HG02970 (cell line): ENCODE results near the gene DERL2.
A peak's percentile ranks its signal among the peaks of the same experiment; 100 is the strongest.

Source experiments
- ATAC-seq: cut with Tn5 transposase; IDR thresholded peaks from one replicate; pipeline ENCODE4 v1.9.1; 2021; ENCODE audit warnings: mild to moderate bottlenecking, moderate library complexity, moderate number of reproducible peaks; ENCODE audit not compliant: unreplicated experiment, low FRiP score

The DERL2 gene

DNA sequence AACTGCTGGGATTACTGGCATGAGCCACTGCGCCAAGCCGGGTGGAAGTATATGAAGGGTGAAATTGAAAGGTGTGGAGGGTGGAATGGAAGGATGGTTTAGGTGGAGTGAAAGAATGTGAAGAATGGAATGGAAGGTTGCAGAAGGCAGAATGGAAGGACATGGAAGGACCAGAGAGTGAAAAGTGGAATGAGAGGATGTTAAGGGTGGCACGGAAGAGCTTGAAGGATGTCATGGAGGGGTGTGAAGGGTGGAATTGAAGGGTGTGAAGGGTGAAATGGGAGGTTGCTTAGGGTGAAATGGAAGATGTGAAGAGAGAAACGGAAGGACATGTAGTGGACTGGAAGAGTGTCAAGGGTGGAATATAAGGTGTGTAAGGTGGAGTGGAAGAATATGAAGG, 16.6 kb upstream of the DERL2 start:
- ATAC-seq = no peak

DNA sequence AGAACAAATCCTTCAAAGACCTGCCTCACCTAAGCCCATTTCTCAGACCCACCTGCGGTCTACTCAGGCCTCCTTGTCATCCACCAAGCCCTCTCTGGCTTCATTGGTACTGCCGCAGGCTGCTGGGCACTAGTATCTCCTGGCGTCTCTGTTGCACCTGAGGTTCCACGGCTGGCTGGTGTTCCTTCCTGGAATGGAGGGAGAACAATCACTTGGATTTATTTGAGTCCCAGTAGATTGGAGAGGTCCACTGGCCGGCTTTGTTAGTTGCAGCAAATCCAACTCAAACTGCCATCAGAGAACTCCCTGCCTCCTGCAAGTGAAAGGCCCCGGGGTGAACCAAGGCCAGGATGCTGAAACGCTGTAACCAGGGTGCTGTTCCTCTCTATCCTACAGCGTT, 15.7 kb upstream of the DERL2 start:
- no peak for ATAC-seq

DNA sequence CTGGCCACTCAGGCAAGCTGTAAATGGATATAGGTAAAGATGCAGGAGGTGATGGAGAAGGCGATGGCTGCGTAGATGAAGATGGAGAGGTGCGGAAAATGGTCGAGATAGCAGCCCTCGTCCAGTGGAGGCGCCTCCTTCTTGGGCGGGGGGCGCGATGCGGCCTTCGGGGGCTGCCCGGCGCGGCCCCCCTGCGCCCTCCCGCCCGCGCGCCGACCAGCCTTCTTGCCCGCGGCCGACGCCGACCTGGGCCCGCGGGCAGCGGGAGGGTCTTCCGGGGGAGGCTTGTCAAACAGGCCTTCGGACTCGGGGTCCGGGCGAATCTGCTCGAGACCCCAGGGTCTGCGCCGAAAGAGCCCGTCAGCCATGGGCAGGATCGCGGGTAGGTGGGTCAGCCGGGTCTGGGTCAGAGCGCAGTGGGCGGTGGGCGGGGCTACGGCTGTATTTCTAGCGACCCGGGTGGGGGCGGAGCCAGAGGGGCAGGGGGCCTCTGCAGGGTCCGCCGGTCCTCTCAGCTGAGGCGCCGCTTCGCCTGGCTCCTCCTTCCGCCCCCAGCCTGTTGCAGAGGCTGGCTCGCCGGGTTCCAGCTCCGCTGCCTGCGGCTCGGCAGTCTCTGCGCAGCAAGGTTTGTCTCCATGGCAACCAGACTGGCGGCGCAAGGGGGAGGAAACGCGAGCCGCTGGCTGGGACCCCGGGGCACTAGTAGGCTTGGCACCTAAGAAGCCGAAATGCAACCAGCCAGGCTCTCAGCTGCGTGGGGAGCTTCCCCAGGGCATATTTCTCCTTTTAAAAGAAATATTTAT, 14.8 kb upstream of the DERL2 start:
- no peak for ATAC-seq

DNA sequence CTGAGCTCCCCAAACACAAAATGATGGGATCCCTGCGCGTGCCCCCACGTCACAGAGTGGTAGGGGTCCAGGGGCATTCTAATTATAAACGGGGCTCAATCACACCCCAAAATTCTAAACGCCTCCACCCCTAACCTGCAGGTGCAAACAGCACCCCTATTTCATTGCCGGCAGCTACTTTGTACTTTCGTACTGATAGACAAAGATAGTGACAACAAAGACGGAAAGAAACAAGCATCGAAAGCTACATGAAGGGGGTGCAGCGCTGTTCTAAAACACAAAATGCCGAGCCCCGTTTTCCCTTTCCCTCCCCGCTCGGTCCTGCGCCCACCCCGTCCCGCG, 14.2 kb upstream of the DERL2 start:
- ATAC-seq = no peak

DNA sequence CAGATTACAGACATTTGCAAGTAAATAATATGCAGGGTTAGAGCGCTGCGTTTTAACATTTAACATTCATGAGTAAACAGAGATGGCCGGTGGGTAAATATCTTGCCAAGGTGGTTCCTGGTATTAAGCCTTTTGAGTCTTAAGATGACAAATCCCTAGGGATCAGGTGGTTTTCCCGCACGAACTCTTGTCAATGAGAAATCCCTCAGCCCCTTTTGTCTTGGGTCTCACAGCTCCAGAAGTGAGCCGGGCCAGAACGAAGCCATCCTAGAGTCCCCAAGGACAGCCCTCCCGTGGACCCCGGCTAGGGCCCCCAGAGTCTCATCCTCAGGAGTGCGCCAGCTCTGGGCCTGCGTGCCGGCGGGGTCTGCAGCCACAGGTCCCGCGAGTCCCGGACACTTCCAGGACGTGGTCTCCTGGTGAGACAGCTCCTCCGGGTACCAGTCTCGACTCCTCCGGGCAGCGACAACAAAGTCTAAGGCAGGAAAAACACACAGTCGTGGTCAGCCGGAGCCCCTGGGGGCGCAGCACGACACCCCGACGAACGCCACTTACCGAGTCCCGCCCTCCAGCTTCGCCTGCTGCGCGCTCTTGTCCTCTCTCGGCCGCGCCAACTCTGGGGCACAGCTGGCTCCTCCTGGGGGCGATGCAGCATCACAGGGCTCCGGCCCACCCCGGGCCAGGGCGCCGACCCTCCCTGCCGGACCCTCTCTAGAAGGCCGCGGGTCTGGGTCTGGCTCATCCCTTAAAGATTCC, 13.7 kb upstream of the DERL2 start:
- ATAC-seq = no peak

DNA sequence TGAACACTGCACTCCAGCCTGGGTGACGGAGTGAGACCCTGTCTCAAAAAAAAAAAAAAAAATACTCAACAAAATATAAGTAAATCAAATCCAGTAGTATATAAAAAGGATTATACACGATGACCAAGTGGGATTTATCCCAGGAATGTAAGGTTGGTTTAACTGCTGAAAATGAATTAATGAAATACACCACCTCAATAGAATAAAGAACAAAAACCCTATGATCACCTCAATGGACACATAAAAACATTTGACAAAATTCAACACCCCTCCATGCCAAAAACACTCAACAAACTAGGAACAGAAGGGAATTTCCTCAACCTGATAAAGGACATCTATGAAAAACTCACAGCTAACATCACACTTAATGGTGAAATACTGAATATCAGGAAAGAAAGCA, 7.0 kb upstream of the DERL2 start:
- ATAC-seq = no peak

DNA sequence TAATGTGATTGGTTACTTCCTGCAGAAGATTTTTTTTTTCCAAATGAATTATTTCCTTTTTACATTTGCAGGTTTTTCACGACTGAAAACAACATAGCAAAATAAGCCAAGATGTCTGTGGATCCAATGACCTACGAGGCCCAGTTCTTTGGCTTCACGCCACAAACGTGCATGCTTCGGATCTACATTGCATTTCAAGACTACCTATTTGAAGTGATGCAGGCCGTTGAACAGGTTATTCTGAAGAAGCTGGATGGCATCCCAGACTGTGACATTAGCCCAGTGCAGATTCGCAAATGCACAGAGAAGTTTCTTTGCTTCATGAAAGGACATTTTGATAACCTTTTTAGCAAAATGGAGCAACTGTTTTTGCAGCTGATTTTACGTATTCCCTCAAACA, 2.8 kb upstream of the DERL2 start:
- ATAC-seq = no peak

DNA sequence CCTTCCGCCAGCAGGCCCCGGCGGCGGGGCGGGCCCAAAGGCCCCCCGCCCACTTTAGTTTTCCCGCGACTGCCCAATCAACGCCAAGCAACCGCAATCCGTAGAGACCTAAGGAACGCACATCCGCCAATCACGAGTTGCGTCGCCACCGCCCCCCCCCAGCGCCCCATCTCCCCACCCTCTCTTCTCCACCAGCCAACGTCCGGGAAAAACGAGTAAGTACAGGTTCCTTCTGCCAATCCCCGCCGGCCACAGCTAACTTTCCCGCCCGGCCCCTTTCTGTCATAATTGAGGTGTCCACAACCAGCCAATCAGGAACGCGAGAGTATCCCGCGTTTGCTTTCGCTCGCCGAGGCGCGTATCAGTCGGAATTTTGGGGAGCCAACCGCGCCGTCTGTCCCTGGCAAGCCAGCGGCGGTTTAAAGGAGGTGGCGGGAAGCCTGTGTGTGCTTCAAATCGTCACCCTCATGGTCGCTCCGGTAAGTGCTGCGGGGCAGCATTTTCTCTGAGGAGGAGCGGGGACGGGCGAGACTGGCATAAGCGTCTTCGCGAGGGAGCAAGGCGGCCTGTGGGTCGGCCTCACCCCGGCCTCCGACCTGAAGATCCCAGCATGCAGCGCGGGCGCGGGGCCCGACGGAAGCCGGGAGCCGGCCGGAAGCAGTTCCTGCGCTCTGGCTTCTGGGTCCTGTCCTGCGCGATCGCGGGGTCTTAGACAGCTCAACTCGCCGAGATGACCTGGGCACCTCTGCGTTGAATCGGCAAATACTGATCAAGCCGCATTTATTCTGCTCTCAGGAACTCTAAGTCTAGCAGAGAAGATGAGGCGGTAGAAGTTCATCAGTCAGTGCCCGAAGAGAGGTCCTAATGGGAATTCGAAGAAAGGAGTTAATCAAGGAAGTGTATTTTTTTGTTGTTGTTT, 487 bp upstream of the DERL2 start, which contains the start of gene MIS12:
Gene MIS12, plus strand, starts transcription at position 361 of the 919 bp plus-strand sequence. CDS start 2,297 bp downstream, outside the sequence.
- ATAC-seq = peak; percentile 84

DNA sequence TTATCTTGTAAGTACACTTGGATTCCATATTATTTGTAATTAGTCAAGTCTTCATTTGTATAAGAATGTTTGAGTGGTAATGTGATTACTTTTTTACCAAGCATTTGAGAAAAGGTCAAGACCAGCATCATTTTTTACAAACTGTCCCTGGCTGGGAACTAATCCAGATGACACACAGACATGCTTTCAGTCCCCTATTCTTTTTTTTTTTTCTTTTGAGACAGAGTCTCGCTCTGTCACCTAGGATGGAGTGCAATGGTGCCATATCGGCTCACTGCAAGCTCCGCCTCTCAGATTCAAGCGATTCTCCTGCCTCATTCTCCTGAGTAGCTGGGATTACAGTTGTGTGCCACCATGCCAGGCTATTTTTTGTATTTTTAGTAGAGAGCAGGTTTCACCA, 4.5 kb downstream of the DERL2 start:
- ATAC-seq = no peak

DNA sequence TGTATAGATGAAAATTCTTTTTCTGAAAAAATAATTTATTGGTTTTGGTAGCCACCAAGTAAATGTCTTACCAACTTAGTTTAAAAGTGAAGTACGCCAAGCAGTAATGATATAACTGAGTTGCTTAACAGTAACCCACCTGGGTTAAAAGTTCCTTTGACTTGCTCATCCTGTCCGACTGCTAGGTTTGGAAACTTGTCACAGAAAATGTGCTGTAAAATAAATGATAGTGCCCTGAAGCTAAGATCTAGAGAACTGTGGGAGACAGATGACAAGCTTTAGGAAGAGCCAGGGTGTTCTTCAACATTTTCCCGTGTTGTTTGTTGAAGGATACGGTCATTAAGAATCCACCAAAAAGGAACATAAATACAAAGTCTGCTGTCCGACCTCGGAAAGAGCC, 5.0 kb downstream of the DERL2 start:
- ATAC-seq = no peak

DNA sequence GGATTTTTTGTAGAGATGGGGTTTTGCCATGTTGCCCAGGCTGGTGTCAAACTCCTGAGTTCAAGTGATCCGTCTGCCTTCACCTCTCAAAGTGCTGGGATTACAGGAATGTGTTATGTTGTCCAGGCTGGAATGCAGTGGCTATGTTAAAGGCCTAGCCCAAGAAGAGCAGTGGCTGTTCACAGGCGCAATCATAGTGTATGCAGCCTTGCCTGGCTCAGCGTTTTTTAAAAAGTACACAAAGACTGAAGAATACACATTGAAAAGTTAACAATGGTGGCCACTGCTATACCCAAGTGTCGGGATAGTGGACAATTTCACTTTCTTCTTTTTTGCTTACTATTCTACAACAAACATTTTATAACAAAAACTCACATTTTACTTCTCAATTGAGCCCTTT, 7.0 kb downstream of the DERL2 start:
- ATAC-seq = no peak

DNA sequence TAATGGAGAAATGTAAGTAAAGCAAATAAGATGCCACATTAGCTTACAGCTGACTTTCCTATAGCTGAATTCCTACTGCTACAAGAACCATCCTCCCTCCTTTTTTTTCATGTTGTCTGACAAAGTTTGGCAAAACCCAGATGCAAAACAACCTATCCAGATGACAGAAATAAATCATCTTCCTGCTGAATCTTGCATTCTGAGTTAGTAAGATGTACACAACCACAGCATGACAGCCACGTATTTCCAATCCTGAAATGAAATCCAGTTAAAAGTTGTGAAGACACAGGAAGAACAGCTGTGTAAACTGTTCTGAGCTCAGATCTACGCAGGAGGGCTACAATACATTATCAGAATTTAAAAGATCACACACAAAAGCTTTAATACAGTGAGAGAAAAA, 12.1 kb downstream of the DERL2 start:
- ATAC-seq = no peak

DNA sequence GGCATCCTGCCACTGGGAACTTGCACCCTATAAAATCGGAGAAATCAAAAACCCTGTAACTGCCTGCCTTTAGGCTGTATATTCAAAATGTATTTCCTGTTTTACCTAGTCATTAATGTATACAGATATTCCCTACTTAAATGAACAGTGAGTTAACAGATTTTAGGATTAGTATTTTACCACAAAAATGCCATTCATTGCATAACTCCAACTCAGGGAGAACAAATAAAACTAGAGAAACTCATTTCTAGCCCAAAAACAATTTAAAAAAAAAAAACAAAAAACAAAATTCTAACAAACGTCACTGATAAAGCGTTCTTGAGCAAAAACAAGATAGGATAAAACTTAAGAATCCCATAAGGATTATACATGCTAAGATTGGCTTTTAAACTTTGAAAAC, 13.5 kb downstream of the DERL2 start:
- ATAC-seq = no peak

DNA sequence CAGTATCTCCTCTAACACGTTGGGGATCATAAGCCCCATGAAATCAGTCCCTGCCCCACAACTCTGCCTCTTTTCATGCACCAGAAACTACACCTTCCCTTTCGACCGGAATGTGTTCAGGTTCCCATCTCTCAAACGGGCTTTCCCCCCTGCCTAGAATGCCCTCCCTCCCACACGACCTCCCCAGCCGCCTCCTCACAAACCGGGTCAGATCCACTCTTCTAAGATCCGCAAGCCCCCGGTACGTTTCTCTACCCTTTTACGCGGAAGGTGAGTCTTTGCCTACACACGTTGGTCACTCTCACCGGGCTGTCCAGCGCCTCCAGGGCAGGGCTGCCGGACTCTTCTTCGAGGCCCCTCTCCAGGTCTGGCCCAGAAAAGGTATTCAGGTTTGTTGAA, 17.9 kb downstream of the DERL2 start:
- no peak for ATAC-seq

DNA sequence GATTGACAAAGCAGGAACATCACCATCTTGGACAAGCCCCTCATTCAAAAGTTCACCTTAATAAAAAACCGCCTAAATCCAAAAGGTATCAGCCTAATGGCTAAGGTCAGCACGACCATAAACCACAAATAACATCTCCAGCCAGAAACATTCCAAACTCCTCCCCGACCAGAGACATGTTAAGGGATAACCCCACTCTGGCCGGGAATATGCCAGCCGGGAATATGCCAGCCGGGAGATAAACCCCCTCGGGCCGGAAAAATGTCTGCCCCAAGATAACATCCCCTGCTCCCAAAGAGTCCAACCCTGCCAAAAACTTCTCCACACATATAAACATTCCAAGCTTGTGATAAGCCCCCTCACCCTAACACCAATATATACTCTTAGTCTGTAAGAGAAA, 18.6 kb downstream of the DERL2 start:
- no peak for ATAC-seq

DNA sequence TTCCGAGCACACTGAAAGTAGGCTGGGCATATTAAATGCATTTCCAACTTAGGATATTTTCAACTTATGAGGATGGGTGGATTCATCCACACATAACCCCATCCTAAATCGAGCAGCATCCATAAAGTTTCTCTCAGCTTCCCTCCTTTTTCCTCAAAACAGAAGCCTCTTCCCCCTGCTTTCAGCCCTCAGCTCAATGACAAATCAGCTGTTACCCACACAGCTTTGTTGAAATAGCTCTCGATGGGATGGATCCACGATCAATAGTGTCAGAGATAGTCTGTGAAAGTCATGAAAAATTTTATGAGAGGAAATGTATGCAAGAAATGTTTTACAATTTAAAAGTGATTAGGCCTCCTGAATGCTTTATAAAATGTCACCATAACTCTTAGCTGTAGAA, 19.7 kb downstream of the DERL2 start:
- no peak for ATAC-seq

DNA sequence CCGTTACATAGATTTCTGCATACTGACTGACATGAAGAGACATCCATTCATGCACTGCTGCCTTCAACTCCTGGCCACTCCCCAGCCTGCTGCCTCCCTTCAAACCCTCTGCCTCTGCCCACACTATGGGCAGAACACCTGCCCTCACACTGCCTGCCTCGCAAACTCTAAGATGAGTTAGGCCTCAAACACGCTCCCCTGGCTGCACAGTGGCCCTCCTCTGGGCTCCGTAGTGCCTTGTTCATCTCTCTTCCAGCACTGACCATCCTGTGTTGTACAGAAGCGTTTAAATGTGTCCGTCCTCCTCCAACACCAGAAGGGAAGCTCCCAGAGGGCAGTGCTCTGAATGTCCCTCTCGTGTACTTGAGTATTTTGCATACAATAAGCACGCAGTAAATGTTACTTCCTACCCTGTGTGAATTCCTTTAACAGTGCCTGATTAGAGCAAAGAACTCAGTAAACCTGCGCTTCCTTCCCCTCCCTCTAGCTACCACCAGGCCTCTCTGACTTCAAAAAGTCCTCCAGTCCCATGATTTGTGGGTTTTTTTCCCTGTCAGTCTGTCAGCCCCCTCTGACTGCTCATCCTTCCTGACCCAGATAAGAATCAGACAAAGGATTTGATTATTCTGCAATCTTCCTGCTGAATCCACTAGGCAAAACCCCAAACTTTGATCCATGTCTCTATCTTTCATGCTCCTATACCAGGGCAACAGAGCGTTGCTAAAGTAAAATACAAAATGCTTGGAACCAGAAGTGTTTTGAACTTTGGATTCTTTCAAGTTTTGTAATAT, 21.1 kb downstream of the DERL2 start:
- ATAC-seq = no peak

DNA sequence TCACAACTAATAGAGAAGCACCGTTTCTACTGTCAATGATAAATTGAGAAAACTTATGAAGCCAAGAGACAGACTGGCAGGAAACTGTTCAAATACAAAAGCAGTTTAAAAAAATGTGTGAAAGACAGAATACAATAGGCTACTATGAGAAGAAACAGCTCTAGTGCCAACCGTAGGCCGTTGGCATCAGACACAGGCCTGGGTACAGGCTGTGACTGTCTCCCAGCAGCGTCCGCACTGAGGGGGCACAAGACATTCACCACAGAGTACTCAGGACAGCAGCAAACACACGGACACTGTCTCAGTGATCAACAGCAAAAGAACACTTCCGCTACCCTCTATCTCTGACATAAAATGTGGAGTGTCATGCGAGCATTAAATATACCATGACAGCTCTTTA, 39.2 kb downstream of the DERL2 start:
- no peak for ATAC-seq

DNA sequence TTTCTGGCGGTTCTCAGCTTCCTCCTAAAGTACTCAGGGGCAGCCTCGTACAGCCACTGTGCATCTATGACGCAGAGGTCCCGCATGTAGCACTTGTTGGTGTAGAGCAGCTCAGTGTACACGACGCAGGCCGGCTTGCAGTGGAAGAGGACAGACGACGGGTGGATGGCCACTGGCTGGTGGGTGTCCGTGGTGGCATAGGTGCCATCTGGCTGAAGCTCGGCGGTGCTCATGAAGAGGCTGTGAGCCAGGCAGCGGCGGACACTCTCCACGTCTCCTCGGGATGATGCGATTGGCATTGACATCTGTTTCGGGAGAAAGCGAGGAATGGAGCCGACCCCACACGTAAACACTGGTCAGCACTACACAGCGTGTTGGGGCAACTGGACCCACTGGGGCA, 41.8 kb downstream of the DERL2 start:
- no peak for ATAC-seq

DNA sequence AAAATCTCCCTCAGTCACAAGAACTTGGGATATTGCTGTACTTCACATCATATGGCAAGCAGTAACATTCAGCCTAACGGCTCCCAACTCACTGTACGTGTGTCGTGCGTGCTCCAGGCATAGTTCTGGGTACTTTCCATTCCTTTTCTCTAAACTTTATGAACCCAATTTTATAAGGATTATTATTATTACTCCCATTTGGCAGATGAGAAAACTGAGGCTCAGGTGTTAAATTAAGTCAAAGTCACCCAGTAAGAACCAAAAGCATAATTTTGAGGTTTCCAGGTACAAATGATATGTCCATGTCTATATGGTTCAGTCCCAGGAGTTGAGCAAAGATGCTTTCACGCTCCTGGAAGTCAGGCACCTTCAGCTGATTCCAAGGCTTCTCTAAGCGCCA, 42.2 kb downstream of the DERL2 start:
- no peak for ATAC-seq
